NAMALWA (cell line): Measurements from ENCODE around the gene DECR2.
"Not testable (repeated sequence)": the region's sequence is repeated elsewhere in the genome, so short reads cannot be mapped to it uniquely, and the experiment has no call there.

ENCODE experiments used
- DNase-seq: peaks from one replicate; pipeline ENCODE4 v3.0.0-alpha.2; 2015; ENCODE audit warnings: low spot score

The DECR2 gene, protein sequence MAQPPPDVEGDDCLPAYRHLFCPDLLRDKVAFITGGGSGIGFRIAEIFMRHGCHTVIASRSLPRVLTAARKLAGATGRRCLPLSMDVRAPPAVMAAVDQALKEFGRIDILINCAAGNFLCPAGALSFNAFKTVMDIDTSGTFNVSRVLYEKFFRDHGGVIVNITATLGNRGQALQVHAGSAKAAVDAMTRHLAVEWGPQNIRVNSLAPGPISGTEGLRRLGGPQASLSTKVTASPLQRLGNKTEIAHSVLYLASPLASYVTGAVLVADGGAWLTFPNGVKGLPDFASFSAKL

DNA sequence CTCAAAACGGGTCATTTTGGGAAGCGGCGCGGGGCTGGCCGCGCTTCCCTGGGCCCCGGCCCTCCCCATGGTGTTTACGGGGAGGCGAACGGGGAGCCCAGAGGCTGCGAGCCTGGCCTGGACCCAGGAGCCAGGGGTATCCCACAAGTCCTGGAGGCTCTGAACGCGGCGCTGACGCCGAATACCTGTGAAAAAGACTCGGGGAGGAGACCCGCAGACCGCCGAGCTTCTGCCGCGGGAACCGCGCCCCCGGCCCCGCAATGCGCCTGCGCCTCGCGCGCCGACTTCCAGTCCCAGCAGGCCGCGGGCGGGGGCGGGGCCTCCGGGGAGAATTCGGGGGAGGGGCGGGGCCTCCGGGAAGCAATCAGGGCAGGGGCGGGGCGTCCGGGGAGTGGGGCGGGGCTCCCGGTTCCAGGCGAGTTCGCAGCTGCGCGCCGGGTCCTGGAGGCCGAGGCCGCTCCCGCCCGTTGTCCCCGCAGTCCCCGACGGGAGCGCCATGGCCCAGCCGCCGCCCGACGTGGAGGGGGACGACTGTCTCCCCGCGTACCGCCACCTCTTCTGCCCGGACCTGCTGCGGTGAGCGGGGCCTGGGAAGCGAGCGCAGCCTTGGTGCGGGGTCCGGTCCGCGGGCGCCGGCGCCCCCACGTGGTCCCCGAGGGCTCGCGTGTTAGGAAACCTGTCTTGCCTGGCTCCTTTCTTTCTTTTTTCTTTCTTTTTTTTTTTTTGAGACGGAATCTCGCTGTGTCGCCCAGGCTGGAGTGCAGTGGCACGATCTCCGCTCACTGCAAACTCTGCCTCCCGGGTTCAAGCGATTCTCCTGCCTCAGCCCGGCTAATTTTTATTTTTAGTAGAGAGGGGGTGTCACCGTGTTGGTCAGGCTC lies at the start of gene DECR2:
TSS of gene DECR2 (plus strand) at position 418 of the 881 bp plus-strand sequence. CDS start at position 497, 79 bp downstream.
- peak; percentile 88 for DNase-seq

- peak; percentile 97 for DNase-seq
Observed at GRCh38 chr16:352547-353403, 48.9 kb upstream of the DECR2 start, which contains the start of gene AXIN1. Gene AXIN1, minus strand, starts transcription at chr16:352723. Its CDS starts 5,698 bp downstream, at chr16:347025.

DNA sequence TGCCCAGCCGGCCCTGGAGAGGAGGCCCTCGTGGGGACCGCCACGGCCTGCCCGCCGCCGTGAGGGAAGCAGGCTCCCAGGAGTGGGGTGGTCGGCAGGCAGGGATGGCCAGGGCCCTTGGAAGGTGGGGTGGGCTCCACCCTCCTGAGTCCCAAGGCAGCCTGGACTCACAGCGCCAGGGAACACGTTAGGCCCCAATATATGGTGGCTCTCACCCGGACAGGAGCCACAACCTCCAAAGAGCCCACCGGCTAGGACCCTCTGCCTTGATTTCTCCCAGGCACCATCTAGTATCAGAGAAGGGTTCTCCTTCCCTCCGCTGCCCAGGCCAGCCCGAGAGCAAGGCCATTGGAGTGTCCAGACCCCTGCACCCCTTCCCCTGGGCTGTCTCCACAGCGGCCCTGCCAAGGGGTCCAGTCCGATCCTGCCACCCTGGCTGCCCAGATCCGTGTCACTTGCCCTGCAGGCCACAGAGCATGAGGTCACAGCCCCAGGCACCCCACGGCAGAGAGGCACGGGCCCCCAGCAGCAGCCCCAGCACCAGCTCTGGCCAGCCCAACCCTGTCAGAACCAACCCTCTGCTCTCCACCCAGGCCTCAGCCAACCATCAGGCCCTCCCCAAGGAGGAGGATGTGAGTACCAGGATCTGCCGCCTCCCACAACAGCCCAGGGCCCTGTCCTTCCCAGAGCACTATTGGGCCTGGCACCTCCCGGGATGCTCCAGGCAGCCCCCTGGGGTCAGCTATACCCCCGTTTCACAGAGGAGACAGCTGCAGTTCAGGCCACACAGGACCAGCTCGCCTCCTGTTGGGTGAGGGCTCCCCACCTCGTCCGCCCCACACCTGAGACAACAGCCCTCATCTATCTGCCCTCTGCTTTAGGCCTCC lies 48.0 kb upstream of the DECR2 start:
- DNase-seq, result no peak

GRCh38 chr16:354291-354881 lies 47.3 kb upstream of the DECR2 start:
- no peak for DNase-seq

DNA sequence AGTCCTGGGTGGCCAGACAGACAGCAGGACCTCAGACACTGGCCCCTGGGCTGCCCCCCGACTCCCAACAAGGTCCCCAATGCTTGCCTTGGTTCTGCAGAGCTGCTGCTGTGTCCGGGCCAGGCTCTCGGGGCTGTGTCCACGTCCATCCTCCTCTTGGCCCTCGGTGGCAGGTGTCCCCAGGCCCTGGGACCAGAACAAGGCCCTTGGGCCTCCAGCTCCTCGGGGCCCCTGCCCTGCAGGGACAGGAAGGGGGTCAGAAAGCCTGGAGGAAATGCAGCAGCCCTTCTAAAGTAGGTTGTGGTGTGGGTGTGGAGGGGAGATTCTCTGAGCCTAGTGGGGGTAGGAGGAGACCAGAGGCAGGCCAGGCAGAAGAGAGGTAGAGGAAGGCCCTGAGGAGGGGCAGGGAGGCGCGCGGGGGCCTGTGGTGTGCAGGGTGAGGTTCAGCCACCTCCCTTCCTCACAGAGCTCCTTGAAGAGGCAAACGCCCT lies 46.7 kb upstream of the DECR2 start:
- no peak for DNase-seq

- no peak for DNase-seq
Observed at GRCh38 chr16:356741-357140, 44.9 kb upstream of the DECR2 start.

DNA sequence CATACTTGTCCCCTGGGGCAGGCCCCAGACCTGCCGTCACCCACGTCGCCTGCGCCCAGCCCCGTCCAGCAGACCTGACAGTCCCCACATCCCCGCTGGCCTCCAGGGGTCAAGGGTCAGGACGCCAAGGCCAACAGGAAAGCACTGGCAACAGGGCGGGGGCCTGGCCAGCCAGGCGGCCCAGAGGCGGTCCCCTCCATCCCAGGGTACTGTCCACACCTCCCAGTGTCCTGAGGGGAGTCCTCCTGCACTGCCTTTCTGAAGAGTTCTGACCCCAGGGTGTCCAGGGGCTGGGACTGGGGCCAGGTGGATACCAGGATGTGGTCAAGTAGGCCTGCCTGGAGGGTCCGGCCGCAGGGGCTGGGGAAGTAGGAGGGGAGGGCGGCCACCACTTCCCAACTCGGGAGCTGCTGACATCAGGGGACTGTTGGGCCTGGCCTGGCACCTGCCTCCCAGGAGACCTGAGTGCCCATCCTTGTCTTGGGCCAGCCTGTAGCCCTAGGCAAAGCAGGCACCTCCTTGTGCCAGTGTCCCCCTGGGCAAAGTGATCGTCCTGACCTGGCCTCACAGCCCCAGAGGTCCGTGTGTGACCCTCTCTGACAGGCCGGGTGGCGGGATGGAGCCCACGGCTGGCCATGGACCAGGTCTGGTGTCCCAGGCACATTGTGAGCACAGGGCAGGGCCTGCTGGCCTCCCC lies 42.5 kb upstream of the DECR2 start:
- no peak for DNase-seq

- no peak for DNase-seq
Observed at GRCh38 chr16:359871-360697, 41.6 kb upstream of the DECR2 start.

- DNase-seq, result no peak
Observed at GRCh38 chr16:360698-361336, 40.9 kb upstream of the DECR2 start.

DNA sequence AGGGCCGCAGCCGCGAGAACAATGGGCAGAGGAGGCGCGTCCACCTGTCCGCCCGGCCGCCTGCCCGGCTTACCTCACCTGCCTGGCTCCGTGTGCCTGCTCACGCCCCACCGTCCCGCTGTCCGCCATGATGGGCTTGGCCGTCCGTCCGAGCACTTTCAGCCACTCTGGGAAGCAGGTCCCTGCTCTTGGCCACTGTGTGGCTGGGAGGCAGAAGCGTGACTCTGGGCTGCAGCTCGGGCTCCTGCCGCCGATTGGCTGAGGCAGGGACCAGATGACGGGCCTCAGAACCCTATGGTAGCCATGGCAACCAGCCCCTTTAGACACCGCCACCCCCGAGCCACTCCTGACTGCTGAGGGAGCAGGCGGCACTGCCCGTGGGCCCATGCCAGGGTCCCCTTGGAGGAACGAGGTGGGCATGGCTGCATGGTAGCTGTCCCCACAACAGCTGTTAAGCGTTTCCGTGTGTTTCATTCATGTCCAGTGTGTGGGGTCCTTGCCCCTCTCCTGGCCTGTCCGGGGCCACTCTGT lies 40.3 kb upstream of the DECR2 start:
- peak; percentile 50 for DNase-seq

GRCh38 chr16:361872-362701 lies 39.6 kb upstream of the DECR2 start:
- DNase-seq, result peak; percentile 80

DNA sequence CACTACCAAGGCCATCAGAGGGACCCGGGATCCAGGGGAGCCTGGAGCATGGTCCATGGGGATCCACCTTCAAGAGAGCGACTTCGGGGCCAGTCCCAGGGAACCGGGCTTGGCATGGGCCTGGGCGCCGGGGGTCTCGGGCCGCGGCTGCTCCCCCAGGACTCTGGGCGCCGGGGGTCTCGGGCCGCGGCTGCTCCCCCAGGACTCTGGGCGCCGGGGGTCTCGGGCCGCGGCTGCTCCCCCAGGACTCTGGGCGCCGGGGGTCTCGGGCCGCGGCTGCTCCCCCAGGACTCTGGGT lies 39.0 kb upstream of the DECR2 start:
- not testable (repeated sequence) for DNase-seq

- no peak for DNase-seq
Observed at GRCh38 chr16:363110-363765, 38.4 kb upstream of the DECR2 start.

DNA sequence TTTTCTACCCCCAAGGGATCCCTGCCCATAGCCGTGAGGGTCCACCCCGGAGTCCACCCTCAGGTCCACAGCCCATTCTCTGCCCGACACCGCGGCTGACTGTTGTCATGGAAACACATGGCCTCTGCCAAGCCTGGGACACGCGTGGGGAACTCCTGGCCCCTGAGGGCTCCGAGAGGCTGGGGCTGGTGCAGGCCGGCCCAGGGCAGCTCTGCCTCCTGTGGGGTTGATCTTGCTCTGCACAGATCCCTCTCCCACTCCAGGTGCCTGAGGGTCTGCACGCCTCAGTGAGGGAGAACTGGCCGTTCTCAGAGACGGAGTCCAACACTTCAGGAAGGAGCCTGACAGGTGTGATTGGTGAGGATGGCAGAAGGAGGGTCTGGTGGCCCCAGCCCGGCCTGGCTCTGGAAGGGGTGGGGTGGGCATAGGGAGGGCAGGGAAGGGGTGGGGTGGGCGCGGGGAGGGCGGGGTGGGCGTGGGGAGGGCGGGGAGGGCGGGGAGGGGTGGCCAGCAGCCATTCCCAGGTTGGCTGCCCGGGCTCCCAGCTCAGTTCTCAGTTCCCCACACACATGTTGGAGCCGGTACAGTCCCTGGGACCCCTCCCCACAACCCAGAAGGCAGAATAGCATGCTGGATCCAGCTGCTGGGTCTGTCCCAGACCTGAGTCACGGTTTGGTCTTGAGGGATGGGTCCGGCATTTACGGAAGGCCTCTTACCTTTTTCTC lies 37.8 kb upstream of the DECR2 start:
- no peak for DNase-seq

DNA sequence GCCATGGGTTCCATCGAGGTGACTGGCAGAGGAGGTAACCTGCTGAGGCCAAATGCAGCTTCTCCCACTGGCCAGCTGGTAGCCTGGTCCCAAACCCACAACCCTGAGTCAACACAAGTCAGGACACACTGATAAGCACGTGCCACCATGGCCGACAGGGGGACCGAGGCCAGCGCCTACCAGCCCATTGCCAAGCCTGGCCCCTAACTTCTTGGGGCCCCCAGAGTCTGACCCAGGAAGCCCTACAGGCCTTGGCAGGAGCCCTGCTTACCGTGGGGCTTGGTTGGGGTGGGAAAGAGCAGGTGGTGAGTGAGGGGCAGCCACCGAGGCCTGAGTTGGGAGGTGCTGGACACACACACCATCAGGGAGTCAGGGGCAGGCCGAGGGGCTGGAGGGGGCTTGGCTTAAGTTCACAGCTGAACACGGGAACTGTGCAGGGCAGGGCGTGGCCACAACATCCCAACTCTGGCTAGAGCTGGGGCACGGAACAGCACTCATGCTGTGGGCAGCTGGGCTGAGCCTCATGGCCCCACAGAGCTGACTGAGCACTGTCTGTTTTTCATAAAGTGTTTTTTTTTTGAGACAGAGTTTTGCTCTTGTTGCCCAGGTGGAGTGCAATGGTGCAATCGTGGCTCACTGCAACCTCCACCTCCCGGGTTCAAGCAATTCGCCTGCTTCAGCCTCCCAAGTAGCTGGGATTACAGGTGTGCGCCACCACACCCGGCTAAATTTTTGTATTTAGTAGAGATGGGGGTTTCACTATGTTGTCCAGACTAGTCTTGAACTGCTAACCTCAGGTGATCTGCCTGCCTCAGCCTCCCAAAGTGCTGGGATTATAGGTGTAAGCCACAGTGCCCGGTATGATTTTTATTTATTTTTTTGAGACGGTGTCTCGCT lies 36.8 kb upstream of the DECR2 start:
- DNase-seq, result no peak
